IgD-negative memory B cell (primary cell): ENCODE data around the gene PFKL. TPM values are rescaled to one million over a fixed set of nuclear protein-coding genes. Genes with fewer than 3 reads are reported as not detected.

ENCODE experiments used
- H3K27ac Mint-ChIP-seq, 3 donors: one replicate each; pipeline ENCODE4 v1.8.0; 2020 to 2022; ENCODE audit warnings: mild to moderate bottlenecking in 3 of 3, mixed read lengths in 3 of 3, moderate library complexity in 1 of 3
- H3K27me3 Mint-ChIP-seq: one replicate; pipeline ENCODE4 v1.8.0; 2021; ENCODE audit warnings: mixed read lengths
- H3K36me3 Mint-ChIP-seq: one replicate; pipeline ENCODE4 v1.8.0; 2020; ENCODE audit warnings: mild to moderate bottlenecking, mixed read lengths
- H3K4me1 Mint-ChIP-seq, 3 donors: one replicate each; pipeline ENCODE4 v1.8.0; 2020 to 2022; ENCODE audit warnings: mixed read lengths in 3 of 3, mild to moderate bottlenecking in 1 of 3
- H3K4me3 Mint-ChIP-seq, 4 donors: one replicate each; pipeline ENCODE4 v1.8.0; 2020 to 2022; ENCODE audit warnings: mild to moderate bottlenecking in 4 of 4, mixed read lengths in 4 of 4, moderate library complexity in 3 of 4
- H3K9me3 Mint-ChIP-seq, 3 donors: one replicate each; pipeline ENCODE4 v1.8.0; 2020 to 2021; ENCODE audit warnings: mixed read lengths in 3 of 3, mild to moderate bottlenecking in 1 of 3
- polyA plus RNA-seq: library from polyadenylated mRNA; unstranded; fragments of 300-500 nt; fragmentation: Illumina TruSeq; gene quantifications from one replicate; pipeline ENCODE4 v1.2.3, GENCODE V29; 2021

PFKL gene
- polyA plus RNA-seq, 1 donor from 2014 or later: 130 TPM

- Mint-ChIP-seq H3K27ac (no peak overlapping the region), H3K27me3 (peaks cover 5% of the 10 kb centered on the region), H3K4me3 (no peak overlapping the region), H3K4me1 (peaks cover 3 to 9% (median 5%) of the 10 kb centered on the region in 3 donors), H3K36me3 (no peaks in the 10 kb centered on the region), H3K9me3 (no peaks in the 10 kb centered on the region)
Observed at GRCh38 chr21:44286716-44287632, 12.9 kb upstream of the PFKL start.

GRCh38 chr21:44288251-44289110, 11.4 kb upstream of the PFKL start:
- Mint-ChIP-seq H3K36me3 (no peaks in the 10 kb centered on the region), H3K27me3 (peaks cover 2% of the 10 kb centered on the region), H3K4me3 (no peak overlapping the region), H3K9me3 (no peaks in the 10 kb centered on the region), H3K4me1 (peaks cover 0 to 4% (median 3%) of the 10 kb centered on the region in 3 donors), H3K27ac (peak overlapping the region in 1 of 3 donors; percentile 41)

GRCh38 chr21:44289381-44290010, 10.4 kb upstream of the PFKL start:
- no peak overlapping the region for H3K27ac Mint-ChIP-seq
- no peaks in the 10 kb centered on the region for H3K36me3 Mint-ChIP-seq
- H3K27me3 Mint-ChIP-seq: peaks cover 2% of the 10 kb centered on the region
- H3K4me3 Mint-ChIP-seq: no peak overlapping the region
- no peaks in the 10 kb centered on the region for H3K9me3 Mint-ChIP-seq
- H3K4me1 Mint-ChIP-seq: peaks cover 0 to 3% (median 2%) of the 10 kb centered on the region in 3 donors

- no peaks in the 10 kb centered on the region for H3K9me3 Mint-ChIP-seq
- H3K27ac Mint-ChIP-seq: no peak overlapping the region
- H3K27me3 Mint-ChIP-seq: peaks cover 2% of the 10 kb centered on the region
- H3K36me3 Mint-ChIP-seq: no peaks in the 10 kb centered on the region
- H3K4me1 Mint-ChIP-seq: peaks cover 0 to 7% (median 6%) of the 10 kb centered on the region in 3 donors
- H3K4me3 Mint-ChIP-seq: peak overlapping the region in 2 of 4 donors; percentile 27 to 43
Observed at GRCh38 chr21:44290327-44291077, 9.4 kb upstream of the PFKL start.

- Mint-ChIP-seq H3K9me3 (no peaks in the 10 kb centered on the region), H3K4me3 (peak overlapping the region in 1 of 4 donors; percentile 20), H3K27me3 (peaks cover 2% of the 10 kb centered on the region), H3K36me3 (no peaks in the 10 kb centered on the region), H3K27ac (no peak overlapping the region), H3K4me1 (peaks cover 0 to 7% (median 6%) of the 10 kb centered on the region in 3 donors)
Observed at GRCh38 chr21:44291078-44291935, 8.5 kb upstream of the PFKL start.

- no peaks in the 10 kb centered on the region for H3K9me3 Mint-ChIP-seq
- H3K27ac Mint-ChIP-seq: no peak overlapping the region
- H3K4me1 Mint-ChIP-seq: peaks cover 0 to 7% (median 6%) of the 10 kb centered on the region in 3 donors
- H3K4me3 Mint-ChIP-seq: peak overlapping the region in 1 of 4 donors; percentile 78
- H3K36me3 Mint-ChIP-seq: no peaks in the 10 kb centered on the region
- H3K27me3 Mint-ChIP-seq: peaks cover 2% of the 10 kb centered on the region
Observed at GRCh38 chr21:44291936-44292811, 7.7 kb upstream of the PFKL start.

GRCh38 chr21:44292812-44293195, 7.0 kb upstream of the PFKL start:
- Mint-ChIP-seq H3K4me1 (peaks cover 3 to 8% (median 7%) of the 10 kb centered on the region in 3 donors), H3K36me3 (no peaks in the 10 kb centered on the region), H3K4me3 (no peak overlapping the region), H3K9me3 (no peaks in the 10 kb centered on the region), H3K27ac (no peak overlapping the region), H3K27me3 (peaks cover under 1% of the 10 kb centered on the region)

GRCh38 chr21:44293551-44294231, 6.2 kb upstream of the PFKL start:
- H3K27ac Mint-ChIP-seq: no peak overlapping the region
- no peaks in the 10 kb centered on the region for H3K9me3 Mint-ChIP-seq
- no peaks in the 10 kb centered on the region for H3K27me3 Mint-ChIP-seq
- no peaks in the 10 kb centered on the region for H3K36me3 Mint-ChIP-seq
- H3K4me3 Mint-ChIP-seq: no peak overlapping the region
- H3K4me1 Mint-ChIP-seq: peaks cover 10 to 15% (median 13%) of the 10 kb centered on the region in 3 donors

- H3K4me1 Mint-ChIP-seq: peaks cover 17 to 20% (median 18%) of the 10 kb centered on the region in 3 donors
- H3K27ac Mint-ChIP-seq: peak overlapping the region in 1 of 3 donors; percentile 51
- H3K36me3 Mint-ChIP-seq: no peaks in the 10 kb centered on the region
- no peaks in the 10 kb centered on the region for H3K27me3 Mint-ChIP-seq
- peak overlapping the region in 1 of 4 donors; percentile 60 for H3K4me3 Mint-ChIP-seq
- H3K9me3 Mint-ChIP-seq: no peaks in the 10 kb centered on the region
Observed at GRCh38 chr21:44294391-44295162, 5.3 kb upstream of the PFKL start.

- no peaks in the 10 kb centered on the region for H3K9me3 Mint-ChIP-seq
- peak overlapping the region in 1 of 3 donors; percentile 43 for H3K27ac Mint-ChIP-seq
- H3K27me3 Mint-ChIP-seq: no peaks in the 10 kb centered on the region
- H3K4me1 Mint-ChIP-seq: peaks cover 17 to 20% (median 18%) of the 10 kb centered on the region in 3 donors
- no peaks in the 10 kb centered on the region for H3K36me3 Mint-ChIP-seq
- peak overlapping the region in 3 of 4 donors; percentile 3 to 79 (median 70) for H3K4me3 Mint-ChIP-seq
Observed at GRCh38 chr21:44295163-44295573, 4.7 kb upstream of the PFKL start.

- no peaks in the 10 kb centered on the region for H3K27me3 Mint-ChIP-seq
- H3K4me1 Mint-ChIP-seq: peaks cover 17 to 20% (median 18%) of the 10 kb centered on the region in 3 donors
- H3K9me3 Mint-ChIP-seq: no peaks in the 10 kb centered on the region
- H3K36me3 Mint-ChIP-seq: no peaks in the 10 kb centered on the region
- peak overlapping the region in 3 of 4 donors; percentile 3 to 79 (median 70) for H3K4me3 Mint-ChIP-seq
- peak overlapping the region in 1 of 3 donors; percentile 43 for H3K27ac Mint-ChIP-seq
Observed at GRCh38 chr21:44295646-44296045, 4.2 kb upstream of the PFKL start.
